HUES6 (cell line): ENCODE measurements around the gene ARFGAP1.

Experiments used
- H3K27ac ChIP-seq: 2 replicates; pipeline ENCODE4 v1.7.0; 2013; ENCODE audit warnings: low read depth, mild to moderate bottlenecking, low read length, inconsistent platforms
- H3K27me3 ChIP-seq: 2 replicates; pipeline ENCODE4 v1.6.1; 2013; ENCODE audit warnings: low read length; ENCODE audit not compliant: control insufficient read depth, insufficient read depth
- H3K36me3 ChIP-seq: 2 replicates; pipeline ENCODE4 v1.6.1; 2013; ENCODE audit warnings: low read length; ENCODE audit not compliant: control insufficient read depth, insufficient read depth
- H3K4me1 ChIP-seq: 2 replicates; pipeline ENCODE4 v1.6.1; 2013; ENCODE audit warnings: low read length; ENCODE audit not compliant: control insufficient read depth, insufficient read depth
- H3K4me3 ChIP-seq: 2 replicates; pipeline ENCODE4 v1.5.1; 2013; ENCODE audit warnings: low read depth, low read length
- H3K9ac ChIP-seq: one replicate; pipeline ENCODE4 v1.6.1; 2013; ENCODE audit warnings: mild to moderate bottlenecking, low read length
- H3K9me3 ChIP-seq: 2 replicates; pipeline ENCODE4 v1.6.1; 2013; ENCODE audit warnings: low read depth, low read length; ENCODE audit not compliant: control insufficient read depth, insufficient read depth

ARFGAP1 gene

GRCh38 chr20:63232235-63233060 is 40.2 kb upstream of the ARFGAP1 start:
- no peak overlapping the region for H3K4me3 ChIP-seq
- no peaks in the 10 kb centered on the region for H3K27me3 ChIP-seq
- H3K9ac ChIP-seq = peak overlapping the region; percentile 11
- peaks cover 64% of the 10 kb centered on the region for H3K4me1 ChIP-seq
- no peaks in the 10 kb centered on the region for H3K9me3 ChIP-seq
- no peaks in the 10 kb centered on the region for H3K36me3 ChIP-seq
- no peak overlapping the region; the same call in 1 of the 2 replicates for H3K27ac ChIP-seq

GRCh38 chr20:63233061-63233344 is 39.6 kb upstream of the ARFGAP1 start:
- Histone ChIP-seq H3K27ac (no peak overlapping the region), H3K27me3 (no peaks in the 10 kb centered on the region), H3K9ac (no peak overlapping the region), H3K4me1 (peaks cover 64% of the 10 kb centered on the region), H3K36me3 (no peaks in the 10 kb centered on the region), H3K9me3 (no peaks in the 10 kb centered on the region), H3K4me3 (no peak overlapping the region)

GRCh38 chr20:63233924-63234323 is 38.7 kb upstream of the ARFGAP1 start:
- no peak overlapping the region for H3K27ac ChIP-seq
- no peak overlapping the region for H3K9ac ChIP-seq
- no peak overlapping the region for H3K4me3 ChIP-seq
- H3K36me3 ChIP-seq = no peaks in the 10 kb centered on the region
- peaks cover 57% of the 10 kb centered on the region for H3K4me1 ChIP-seq
- H3K9me3 ChIP-seq = no peaks in the 10 kb centered on the region
- no peaks in the 10 kb centered on the region for H3K27me3 ChIP-seq

GRCh38 chr20:63234693-63235398 is 37.8 kb upstream of the ARFGAP1 start:
- Histone ChIP-seq H3K27me3 (no peaks in the 10 kb centered on the region), H3K27ac (no peak overlapping the region), H3K4me1 (peaks cover 49% of the 10 kb centered on the region), H3K4me3 (0 out of 2 replicates have a peak overlapping the region, but pooled peaks have one; percentile 20), H3K9ac (no peak overlapping the region), H3K9me3 (no peaks in the 10 kb centered on the region), H3K36me3 (no peaks in the 10 kb centered on the region)

- H3K9ac ChIP-seq = no peak within 1 kb of the TSS
- no peaks in the 10 kb centered on the region for H3K27me3 ChIP-seq
- no peaks in the 10 kb centered on the region for H3K9me3 ChIP-seq
- H3K4me3 ChIP-seq = 0 out of 2 replicates have a peak within 1 kb of the TSS, but pooled peaks have one; percentile 20
- H3K4me1 ChIP-seq = peaks cover 43% of the 10 kb centered on the region
- H3K27ac ChIP-seq = no peak within 1 kb of the TSS
- H3K36me3 ChIP-seq = no peaks in the 10 kb centered on the region
Measured at GRCh38 chr20:63235399-63235983, 37.1 kb upstream of the ARFGAP1 start, which contains the start of gene BIRC7. Gene BIRC7, plus strand, starts transcription at chr20:63235905. Its CDS starts 192 bp downstream, at chr20:63236097.

- H3K9ac ChIP-seq = no peak overlapping the region
- H3K27ac ChIP-seq = no peak overlapping the region
- no peaks in the 10 kb centered on the region for H3K9me3 ChIP-seq
- H3K4me1 ChIP-seq = peaks cover 36% of the 10 kb centered on the region
- H3K27me3 ChIP-seq = no peaks in the 10 kb centered on the region
- H3K4me3 ChIP-seq = no peak overlapping the region
- no peaks in the 10 kb centered on the region for H3K36me3 ChIP-seq
Measured at GRCh38 chr20:63236116-63236837, 36.3 kb upstream of the ARFGAP1 start.

- Histone ChIP-seq H3K4me3 (no peak overlapping the region), H3K9me3 (no peaks in the 10 kb centered on the region), H3K9ac (no peak overlapping the region), H3K4me1 (peaks cover 23% of the 10 kb centered on the region), H3K27ac (no peak overlapping the region), H3K27me3 (no peaks in the 10 kb centered on the region), H3K36me3 (no peaks in the 10 kb centered on the region)
Measured at GRCh38 chr20:63238031-63238430, 34.6 kb upstream of the ARFGAP1 start.

- Histone ChIP-seq H3K27me3 (no peaks in the 10 kb centered on the region), H3K36me3 (no peaks in the 10 kb centered on the region), H3K4me3 (no peak overlapping the region)
Measured at GRCh38 chr20:63238514-63239125, 34.0 kb upstream of the ARFGAP1 start.

GRCh38 chr20:63239431-63239830 is 33.2 kb upstream of the ARFGAP1 start:
- Histone ChIP-seq H3K4me3 (no peak overlapping the region), H3K4me1 (peaks cover 12% of the 10 kb centered on the region), H3K27me3 (no peaks in the 10 kb centered on the region), H3K9ac (no peak overlapping the region), H3K9me3 (no peaks in the 10 kb centered on the region), H3K27ac (no peak overlapping the region), H3K36me3 (no peaks in the 10 kb centered on the region)

More at GRCh38 chr20:63238514-63239125, 34.0 kb upstream of the ARFGAP1 start:
- Histone ChIP-seq H3K4me1 (peaks cover 18% of the 10 kb centered on the region), H3K27ac (no peak overlapping the region), H3K9me3 (no peaks in the 10 kb centered on the region), H3K9ac (no peak overlapping the region)

- Histone ChIP-seq H3K27me3 (no peaks in the 10 kb centered on the region), H3K4me3 (no peak overlapping the region), H3K36me3 (no peaks in the 10 kb centered on the region), H3K9ac (no peak overlapping the region), H3K27ac (no peak overlapping the region), H3K9me3 (no peaks in the 10 kb centered on the region), H3K4me1 (peaks cover 9% of the 10 kb centered on the region)
Measured at GRCh38 chr20:63240004-63240403, 32.6 kb upstream of the ARFGAP1 start.
